Spleen (tissue), 11 donors: Measurements from ENCODE around the gene HOXC10. TPM values are rescaled to one million over a fixed set of nuclear protein-coding genes. Genes with fewer than 3 reads are reported as not detected.
A peak's percentile ranks its signal among the peaks of the same experiment; 100 is the strongest.

Experiments used
- DNase-seq: peaks from one replicate; pipeline ENCODE4 v3.0.0-alpha.2; 2020
- H3K27ac ChIP-seq, 8 donors: fragments of 200-600 bp; sonication (generic) in 7 of 8; 1 replicate in 4 of 8; 2 replicates in 4 of 8; pipeline versions ENCODE4 v1.5.0 to v1.8.0; 2016 to 2021; ENCODE audit warnings: inconsistent platforms in 4 of 8, mild to moderate bottlenecking in 4 of 8, moderate library complexity in 1 of 8
- H3K27me3 ChIP-seq, 7 donors: fragments of 200-600 bp; sonication (generic) in 6 of 7; replicated peaks in 1 of 7; 1 replicate in 4 of 7; 2 replicates in 3 of 7; pipeline versions ENCODE4 v1.5.0 to v1.8.0; 2016 to 2021; ENCODE audit warnings: inconsistent platforms in 3 of 7, mild to moderate bottlenecking in 1 of 7
- H3K36me3 ChIP-seq, 6 donors: fragments of 200-600 bp; sonication (generic) in 5 of 6; 1 replicate in 4 of 6; 2 replicates in 2 of 6; pipeline versions ENCODE4 v1.5.0 to v1.8.0; 2016 to 2021; ENCODE audit warnings: inconsistent platforms in 2 of 6
- H3K4me1 ChIP-seq, 6 donors: fragments of 200-600 bp; sonication (generic) in 5 of 6; 1 replicate in 3 of 6; 2 replicates in 3 of 6; pipeline versions ENCODE4 v1.5.0 to v1.8.0; 2016 to 2021; ENCODE audit warnings: inconsistent platforms in 3 of 6
- H3K4me3 ChIP-seq, 8 donors: fragments of 200-600 bp; sonication (generic) in 7 of 8; 1 replicate in 4 of 8; 2 replicates in 4 of 8; pipeline versions ENCODE4 v1.5.0 to v1.8.0; 2016 to 2021; ENCODE audit warnings: inconsistent platforms in 4 of 8, mild to moderate bottlenecking in 4 of 8, moderate library complexity in 2 of 8
- H3K9me3 ChIP-seq, 8 donors: fragments of 200-600 bp; sonication (generic) in 7 of 8; 1 replicate in 4 of 8; 2 replicates in 4 of 8; pipeline versions ENCODE4 v1.5.0 to v1.8.0; 2016 to 2021; ENCODE audit warnings: inconsistent platforms in 4 of 8
- CTCF ChIP-seq, 11 experiments: fragments of 200-600 bp in 7 of 11; fragments of 450-650 bp in 4 of 11; sonication (generic) in 4 of 11; IDR thresholded peaks in 8 of 11; conservative IDR thresholded peaks in 3 of 11; 1 replicate in 7 of 11; 2 replicates in 4 of 11; pipeline versions ENCODE4 v1.4.0 to v1.8.0; 2016 to 2021; ENCODE audit warnings: antibody characterized with exemption in 11 of 11, inconsistent platforms in 4 of 11, mild to moderate bottlenecking in 1 of 11
- POLR2A ChIP-seq, 3 donors: fragments of 450-650 bp; IDR thresholded peaks; one replicate each; pipeline ENCODE4 v1.5.1; 2017; ENCODE audit warnings: antibody characterized with exemption in 3 of 3, mild to moderate bottlenecking in 1 of 3
- POLR2AphosphoS5 ChIP-seq, 3 donors: sonication (generic); formaldehyde crosslinking; IDR thresholded peaks; one replicate each; pipeline ENCODE4 v1.5.1; 2017; ENCODE audit warnings: antibody characterized with exemption in 3 of 3
- WGBS, 5 donors: extraction: QIAGEN DNeasy Blood & Tissue Kit in 3 of 5; methylation state at CpG; one replicate each; pipeline versions ENCODE4 v1.1.5 to v1.1.7; 2013 to 2018; 5-methylcytosine and 5-hydroxymethylcytosine counted together
- intact Hi-C: fragments of 100-400 bp; cut with DNase I; formaldehyde crosslinking; loops from one replicate; pipeline ENCODE4 v1.15.0; 2023; ENCODE audit warnings: low total_unique reads
- polyA plus RNA-seq, 3 donors: library from polyadenylated mRNA; stranded (reverse); fragments of 200-250 nt; gene quantifications; one replicate each; pipeline ENCODE4 v1.2.1, GENCODE V29; 2013
- total RNA-seq, 7 donors: library from RNA; depleted of rRNA in 3 of 7; stranded (reverse); fragments of >200 nt in 3 of 7; fragmentation: NEBNext Ultra II Directional in 4 of 7; extraction: Animal tissue kit (Norgen Biotek cat#: 25700) in 4 of 7; gene quantifications; one replicate each; pipeline versions ENCODE4 v1.1.0 to v1.2.1, GENCODE V29; 2016 to 2021
- donor health status: healthy with polysubstance abuse.
- donor health status: DM: no; HTN: no; CAD: no; lungs with moderate emphysema.
- donor health status: DM: no; HTN: no; CAD: no.
- donor health status: Bipolar disorder and iron deficiency.
- donor health status: healthy.
- donor health status: DM: no; HTN: no; CAD: no.
- donor health status: DM: yes; HTN: yes; CAD: no.

The HOXC10 gene
- total and polyA plus RNA-seq, 10 donors = not detected

GRCh38 chr12:54009171-54010052 lies 24.5 kb downstream of the HOXC10 start:
- Histone ChIP-seq H3K4me1 (peaks cover 0 to 56% (median 31%) of the 10 kb centered on the region in 6 donors), H3K4me3 (peak overlapping the region in 1 of 8 donors; percentile 49), H3K27ac (no peak overlapping the region), H3K36me3 (no peaks in the 10 kb centered on the region), H3K9me3 (no peaks in the 10 kb centered on the region), H3K27me3 (peaks cover 15 to 100% (median 94%) of the 10 kb centered on the region in 7 donors)
- 4 to 6% (median 5%) methylated on average over 26 to 51 of the region's 51 CpGs for WGBS, 5 donors
- intact Hi-C loops = loop anchor here (5.0 kb wide), 1 partner anchor 183 kb away; no protein-coding TSS in a partner anchor
- no peak for DNase-seq
- no peak for TF ChIP-seq POLR2A (IDR thresholded peaks at IDR 0.05)
- TF ChIP-seq CTCF (IDR thresholded peaks at IDR 0.05 in 8 of 11, conservative IDR thresholded peaks at IDR 0.05 in 3 of 11) = no peak
- TF ChIP-seq POLR2AphosphoS5 (IDR thresholded peaks at IDR 0.05) = peak in 1 of 3 donors; percentile 14

DNA sequence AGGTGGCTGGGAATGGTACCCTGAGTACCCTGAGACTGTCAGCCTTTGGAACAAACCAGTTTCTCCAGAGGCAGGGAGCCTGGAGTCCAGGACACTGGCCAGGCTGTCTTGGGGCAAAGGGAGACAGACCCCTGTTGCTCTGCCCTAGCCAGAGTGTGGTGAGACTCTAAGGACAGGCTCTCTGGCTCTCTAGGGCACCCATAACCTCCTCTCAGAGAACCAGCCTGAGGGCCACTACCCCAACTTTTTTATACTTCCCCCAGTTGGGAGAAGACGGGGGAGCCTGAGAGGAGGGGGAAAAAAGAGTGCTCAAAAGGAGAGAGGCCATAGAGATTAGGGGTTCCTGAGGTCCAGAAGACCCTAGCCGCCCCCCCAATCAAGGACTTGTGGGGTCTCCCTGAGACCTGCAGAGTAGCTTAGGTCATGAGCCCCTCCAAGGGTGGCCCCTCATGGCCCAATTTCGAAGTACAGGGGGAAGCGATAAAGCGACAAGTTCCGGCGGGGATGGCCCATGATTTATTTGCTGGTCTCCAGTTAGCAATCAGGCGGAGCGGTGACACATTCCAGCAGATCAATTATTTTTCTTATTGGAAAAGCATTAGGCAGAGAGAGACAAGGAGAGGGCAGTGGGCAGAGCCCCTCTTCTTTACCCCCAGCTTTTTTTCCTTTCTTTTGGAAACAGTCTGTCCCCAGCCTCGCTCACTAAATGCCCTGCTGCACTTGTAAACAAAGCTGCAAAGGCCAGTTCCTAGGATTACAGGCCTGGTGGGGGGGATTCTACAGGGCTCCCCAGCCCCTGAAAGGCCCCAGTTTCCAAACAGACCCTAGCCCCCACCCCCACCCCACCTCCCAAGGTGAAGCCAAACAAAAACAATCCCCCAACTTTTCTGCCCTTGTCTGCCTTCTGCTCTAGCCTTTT lies 25.4 kb downstream of the HOXC10 start:
- peaks cover 0 to 58% (median 35%) of the 10 kb centered on the region in 6 donors for H3K4me1 ChIP-seq
- no peak overlapping the region for H3K27ac ChIP-seq
- TF ChIP-seq POLR2A (IDR thresholded peaks at IDR 0.05) (no peak), POLR2AphosphoS5 (IDR thresholded peaks at IDR 0.05) (no peak), CTCF (IDR thresholded peaks at IDR 0.05 in 8 of 11, conservative IDR thresholded peaks at IDR 0.05 in 3 of 11) (no peak)
- no peak for DNase-seq
- H3K36me3 ChIP-seq = no peaks in the 10 kb centered on the region
- no peaks in the 10 kb centered on the region for H3K9me3 ChIP-seq
- H3K4me3 ChIP-seq = no peak overlapping the region
- 12 to 18% (median 15%) methylated on average over 10 of the region's 10 CpGs for WGBS, 5 donors
- peaks cover 20 to 100% (median 94%) of the 10 kb centered on the region in 7 donors for H3K27me3 ChIP-seq
- intact Hi-C loops = no loop called here

DNA sequence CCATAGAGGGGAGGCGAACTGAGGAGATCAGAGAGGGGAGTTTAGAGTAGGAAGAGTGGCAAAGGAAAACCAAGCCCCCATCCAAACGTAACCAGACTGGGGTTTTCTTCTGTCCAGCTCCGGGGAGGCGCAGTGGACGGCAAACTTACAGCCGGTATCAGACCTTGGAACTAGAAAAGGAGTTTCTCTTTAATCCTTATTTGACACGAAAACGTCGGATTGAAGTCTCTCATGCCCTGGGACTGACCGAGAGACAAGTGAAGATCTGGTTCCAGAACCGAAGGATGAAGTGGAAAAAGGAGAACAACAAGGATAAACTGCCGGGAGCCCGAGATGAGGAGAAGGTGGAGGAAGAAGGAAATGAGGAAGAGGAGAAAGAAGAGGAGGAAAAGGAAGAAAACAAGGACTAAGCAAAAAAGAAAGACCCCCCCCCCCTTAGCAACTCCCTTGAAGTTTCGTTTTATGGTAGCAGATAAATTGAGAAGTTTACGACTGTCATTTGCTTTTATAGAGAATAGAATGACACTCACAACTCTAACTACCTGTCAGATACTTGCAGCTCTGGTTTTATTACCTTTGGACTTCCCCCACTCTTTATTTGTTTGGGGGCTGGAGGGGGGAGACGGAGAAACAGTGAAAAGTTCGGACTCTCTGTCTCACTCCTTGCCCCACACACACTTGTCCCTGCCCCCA lies 26.2 kb downstream of the HOXC10 start:
- Histone ChIP-seq H3K4me1 (peaks cover 0 to 50% (median 30%) of the 10 kb centered on the region in 6 donors), H3K36me3 (no peaks in the 10 kb centered on the region), H3K27ac (no peak overlapping the region), H3K27me3 (peaks cover 20 to 100% (median 96%) of the 10 kb centered on the region in 7 donors), H3K4me3 (no peak overlapping the region), H3K9me3 (no peaks in the 10 kb centered on the region)
- intact Hi-C loops = no loop called here
- WGBS, 5 donors = 7 to 11% (median 9%) methylated on average over 17 of the region's 17 CpGs
- no peak for DNase-seq
- TF ChIP-seq POLR2A (IDR thresholded peaks at IDR 0.05) = no peak
- TF ChIP-seq POLR2AphosphoS5 (IDR thresholded peaks at IDR 0.05) = no peak
- no peak for TF ChIP-seq CTCF (IDR thresholded peaks at IDR 0.05 in 8 of 11, conservative IDR thresholded peaks at IDR 0.05 in 3 of 11)
